ENCODE results near the gene MAPKAP1.
A peak's percentile ranks its signal among the peaks of the same experiment; 100 is the strongest.

MAPKAP1 gene

GRCh38 chr9:125654121-125654520 lies 52.9 kb downstream of the MAPKAP1 start:
- Histone ChIP-seq H3K4me1 (ENCODE audit: control insufficient read depth, insufficient read depth, low read length) (peaks cover 5% of the 10 kb centered on the region), H3K36me3 (ENCODE audit: control insufficient read depth in 2 of 2, insufficient read depth in 2 of 2, low read length in 2 of 2) (peaks cover 0 to under 1% of the 10 kb centered on the region in 2 donors), H3K27me3 (ENCODE audit: control insufficient read depth in 1 of 2, insufficient read depth in 2 of 2, low read length in 2 of 2) (no peaks in the 10 kb centered on the region), H3K9me3 (ENCODE audit: control insufficient read depth in 2 of 2, low read length in 2 of 2) (no peaks in the 10 kb centered on the region), H3K4me3 (ENCODE audit: low read length in 2 of 2) (no peak overlapping the region), H3K27ac (ENCODE audit: low read length) (no peak overlapping the region), H3K9ac (ENCODE audit: low read length in 2 of 2) (no peak overlapping the region)

GRCh38 chr9:125653325-125653724 lies 53.7 kb downstream of the MAPKAP1 start:
- Histone ChIP-seq H3K4me1 (ENCODE audit: control insufficient read depth, insufficient read depth, low read length) (peaks cover 5% of the 10 kb centered on the region), H3K9ac (ENCODE audit: low read length in 2 of 2) (no peak overlapping the region), H3K27me3 (ENCODE audit: control insufficient read depth in 1 of 2, insufficient read depth in 2 of 2, low read length in 2 of 2) (no peaks in the 10 kb centered on the region), H3K36me3 (ENCODE audit: control insufficient read depth in 2 of 2, insufficient read depth in 2 of 2, low read length in 2 of 2) (no peaks in the 10 kb centered on the region), H3K4me3 (ENCODE audit: low read length in 2 of 2) (no peak overlapping the region), H3K27ac (ENCODE audit: low read length) (no peak overlapping the region), H3K9me3 (ENCODE audit: control insufficient read depth in 2 of 2, low read length in 2 of 2) (no peaks in the 10 kb centered on the region)

- Histone ChIP-seq H3K36me3 (ENCODE audit: control insufficient read depth in 2 of 2, insufficient read depth in 2 of 2, low read length in 2 of 2) (no peaks in the 10 kb centered on the region), H3K27ac (ENCODE audit: low read length) (no peak overlapping the region), H3K4me3 (ENCODE audit: low read length in 2 of 2) (no peak overlapping the region), H3K9ac (ENCODE audit: low read length in 2 of 2) (no peak overlapping the region), H3K4me1 (ENCODE audit: control insufficient read depth, insufficient read depth, low read length) (peaks cover 5% of the 10 kb centered on the region), H3K27me3 (ENCODE audit: control insufficient read depth in 1 of 2, insufficient read depth in 2 of 2, low read length in 2 of 2) (no peaks in the 10 kb centered on the region), H3K9me3 (ENCODE audit: control insufficient read depth in 2 of 2, low read length in 2 of 2) (no peaks in the 10 kb centered on the region)
These were observed 54.2 kb downstream of the MAPKAP1 start for GRCh38 chr9:125652759-125653158.

- Histone ChIP-seq H3K4me3 (ENCODE audit: low read length in 2 of 2) (no peak overlapping the region), H3K4me1 (ENCODE audit: control insufficient read depth, insufficient read depth, low read length) (peaks cover 5% of the 10 kb centered on the region), H3K27me3 (ENCODE audit: control insufficient read depth in 1 of 2, insufficient read depth in 2 of 2, low read length in 2 of 2) (no peaks in the 10 kb centered on the region), H3K9me3 (ENCODE audit: control insufficient read depth in 2 of 2, low read length in 2 of 2) (no peaks in the 10 kb centered on the region), H3K9ac (ENCODE audit: low read length in 2 of 2) (no peak overlapping the region), H3K36me3 (ENCODE audit: control insufficient read depth in 2 of 2, insufficient read depth in 2 of 2, low read length in 2 of 2) (no peaks in the 10 kb centered on the region), H3K27ac (ENCODE audit: low read length) (no peak overlapping the region)
These were observed 54.8 kb downstream of the MAPKAP1 start for GRCh38 chr9:125652233-125652594.

- Histone ChIP-seq H3K27ac (ENCODE audit: low read length) (no peak overlapping the region), H3K9ac (ENCODE audit: low read length in 2 of 2) (no peak overlapping the region), H3K4me3 (ENCODE audit: low read length in 2 of 2) (no peak overlapping the region), H3K36me3 (ENCODE audit: control insufficient read depth in 2 of 2, insufficient read depth in 2 of 2, low read length in 2 of 2) (no peaks in the 10 kb centered on the region), H3K9me3 (ENCODE audit: control insufficient read depth in 2 of 2, low read length in 2 of 2) (no peaks in the 10 kb centered on the region), H3K27me3 (ENCODE audit: control insufficient read depth in 1 of 2, insufficient read depth in 2 of 2, low read length in 2 of 2) (no peaks in the 10 kb centered on the region), H3K4me1 (ENCODE audit: control insufficient read depth, insufficient read depth, low read length) (peaks cover 7% of the 10 kb centered on the region)
These were observed 55.3 kb downstream of the MAPKAP1 start for GRCh38 chr9:125651576-125652232.

- Histone ChIP-seq H3K9ac (ENCODE audit: low read length in 2 of 2) (no peak overlapping the region), H3K4me1 (ENCODE audit: control insufficient read depth, insufficient read depth, low read length) (peaks cover 4% of the 10 kb centered on the region), H3K4me3 (ENCODE audit: low read length in 2 of 2) (no peak overlapping the region), H3K36me3 (ENCODE audit: control insufficient read depth in 2 of 2, insufficient read depth in 2 of 2, low read length in 2 of 2) (no peaks in the 10 kb centered on the region), H3K9me3 (ENCODE audit: control insufficient read depth in 2 of 2, low read length in 2 of 2) (no peaks in the 10 kb centered on the region), H3K27me3 (ENCODE audit: control insufficient read depth in 1 of 2, insufficient read depth in 2 of 2, low read length in 2 of 2) (no peaks in the 10 kb centered on the region), H3K27ac (ENCODE audit: low read length) (no peak overlapping the region)
These were observed 56.7 kb downstream of the MAPKAP1 start for GRCh38 chr9:125650271-125650737.

GRCh38 chr9:125649826-125650225 lies 57.2 kb downstream of the MAPKAP1 start:
- no peaks in the 10 kb centered on the region for H3K9me3 ChIP-seq (ENCODE audit: control insufficient read depth in 2 of 2, low read length in 2 of 2)
- H3K4me3 ChIP-seq (ENCODE audit: low read length in 2 of 2): no peak overlapping the region
- H3K4me1 ChIP-seq (ENCODE audit: control insufficient read depth, insufficient read depth, low read length): peaks cover 4% of the 10 kb centered on the region
- H3K36me3 ChIP-seq (ENCODE audit: control insufficient read depth in 2 of 2, insufficient read depth in 2 of 2, low read length in 2 of 2): no peaks in the 10 kb centered on the region
- H3K27me3 ChIP-seq (ENCODE audit: control insufficient read depth in 1 of 2, insufficient read depth in 2 of 2, low read length in 2 of 2): no peaks in the 10 kb centered on the region
- H3K9ac ChIP-seq (ENCODE audit: low read length in 2 of 2): no peak overlapping the region
- H3K27ac ChIP-seq (ENCODE audit: low read length): no peak overlapping the region

GRCh38 chr9:125649315-125649714 lies 57.7 kb downstream of the MAPKAP1 start:
- no peaks in the 10 kb centered on the region for H3K36me3 ChIP-seq (ENCODE audit: control insufficient read depth in 2 of 2, insufficient read depth in 2 of 2, low read length in 2 of 2)
- H3K27me3 ChIP-seq (ENCODE audit: control insufficient read depth in 1 of 2, insufficient read depth in 2 of 2, low read length in 2 of 2): no peaks in the 10 kb centered on the region
- H3K4me3 ChIP-seq (ENCODE audit: low read length in 2 of 2): no peak overlapping the region
- no peaks in the 10 kb centered on the region for H3K9me3 ChIP-seq (ENCODE audit: control insufficient read depth in 2 of 2, low read length in 2 of 2)
- no peak overlapping the region for H3K9ac ChIP-seq (ENCODE audit: low read length in 2 of 2)
- peaks cover 4% of the 10 kb centered on the region for H3K4me1 ChIP-seq (ENCODE audit: control insufficient read depth, insufficient read depth, low read length)
- no peak overlapping the region for H3K27ac ChIP-seq (ENCODE audit: low read length)

- Histone ChIP-seq H3K27me3 (ENCODE audit: control insufficient read depth in 1 of 2, insufficient read depth in 2 of 2, low read length in 2 of 2) (no peaks in the 10 kb centered on the region), H3K4me3 (ENCODE audit: low read length in 2 of 2) (no peak overlapping the region), H3K27ac (ENCODE audit: low read length) (no peak overlapping the region), H3K9me3 (ENCODE audit: control insufficient read depth in 2 of 2, low read length in 2 of 2) (no peaks in the 10 kb centered on the region), H3K4me1 (ENCODE audit: control insufficient read depth, insufficient read depth, low read length) (peaks cover 4% of the 10 kb centered on the region), H3K9ac (ENCODE audit: low read length in 2 of 2) (no peak overlapping the region), H3K36me3 (ENCODE audit: control insufficient read depth in 2 of 2, insufficient read depth in 2 of 2, low read length in 2 of 2) (no peaks in the 10 kb centered on the region)
These were observed 58.7 kb downstream of the MAPKAP1 start for GRCh38 chr9:125648294-125648693.

GRCh38 chr9:125646621-125647100 lies 60.3 kb downstream of the MAPKAP1 start:
- no peaks in the 10 kb centered on the region for H3K27me3 ChIP-seq (ENCODE audit: control insufficient read depth in 1 of 2, insufficient read depth in 2 of 2, low read length in 2 of 2)
- H3K36me3 ChIP-seq (ENCODE audit: control insufficient read depth in 2 of 2, insufficient read depth in 2 of 2, low read length in 2 of 2): no peaks in the 10 kb centered on the region
- H3K4me1 ChIP-seq (ENCODE audit: control insufficient read depth, insufficient read depth, low read length): peaks cover 4% of the 10 kb centered on the region
- H3K27ac ChIP-seq (ENCODE audit: low read length): no peak overlapping the region
- H3K4me3 ChIP-seq (ENCODE audit: low read length in 2 of 2): peak overlapping the region; percentile 50 to 52
- peak overlapping the region in 1 of 2 donors; percentile 8 for H3K9ac ChIP-seq (ENCODE audit: low read length in 2 of 2)
- H3K9me3 ChIP-seq (ENCODE audit: control insufficient read depth in 2 of 2, low read length in 2 of 2): no peaks in the 10 kb centered on the region

- H3K4me1 ChIP-seq (ENCODE audit: control insufficient read depth, insufficient read depth, low read length): peaks cover 4% of the 10 kb centered on the region
- H3K36me3 ChIP-seq (ENCODE audit: control insufficient read depth in 2 of 2, insufficient read depth in 2 of 2, low read length in 2 of 2): no peaks in the 10 kb centered on the region
- H3K27me3 ChIP-seq (ENCODE audit: control insufficient read depth in 1 of 2, insufficient read depth in 2 of 2, low read length in 2 of 2): no peaks in the 10 kb centered on the region
- H3K9ac ChIP-seq (ENCODE audit: low read length in 2 of 2): peak overlapping the region in 1 of 2 donors; percentile 8
- H3K27ac ChIP-seq (ENCODE audit: low read length): no peak overlapping the region
- H3K9me3 ChIP-seq (ENCODE audit: control insufficient read depth in 2 of 2, low read length in 2 of 2): no peaks in the 10 kb centered on the region
- peak overlapping the region; percentile 36 to 50 for H3K4me3 ChIP-seq (ENCODE audit: low read length in 2 of 2)
These were observed 60.8 kb downstream of the MAPKAP1 start for GRCh38 chr9:125646217-125646616.
